ENCODE results near the gene RAD51B.

RAD51B gene

GRCh38 chr14:68576031-68576430 lies 756.5 kb downstream of the RAD51B start:
- TF ChIP-seq, protein P1, sequence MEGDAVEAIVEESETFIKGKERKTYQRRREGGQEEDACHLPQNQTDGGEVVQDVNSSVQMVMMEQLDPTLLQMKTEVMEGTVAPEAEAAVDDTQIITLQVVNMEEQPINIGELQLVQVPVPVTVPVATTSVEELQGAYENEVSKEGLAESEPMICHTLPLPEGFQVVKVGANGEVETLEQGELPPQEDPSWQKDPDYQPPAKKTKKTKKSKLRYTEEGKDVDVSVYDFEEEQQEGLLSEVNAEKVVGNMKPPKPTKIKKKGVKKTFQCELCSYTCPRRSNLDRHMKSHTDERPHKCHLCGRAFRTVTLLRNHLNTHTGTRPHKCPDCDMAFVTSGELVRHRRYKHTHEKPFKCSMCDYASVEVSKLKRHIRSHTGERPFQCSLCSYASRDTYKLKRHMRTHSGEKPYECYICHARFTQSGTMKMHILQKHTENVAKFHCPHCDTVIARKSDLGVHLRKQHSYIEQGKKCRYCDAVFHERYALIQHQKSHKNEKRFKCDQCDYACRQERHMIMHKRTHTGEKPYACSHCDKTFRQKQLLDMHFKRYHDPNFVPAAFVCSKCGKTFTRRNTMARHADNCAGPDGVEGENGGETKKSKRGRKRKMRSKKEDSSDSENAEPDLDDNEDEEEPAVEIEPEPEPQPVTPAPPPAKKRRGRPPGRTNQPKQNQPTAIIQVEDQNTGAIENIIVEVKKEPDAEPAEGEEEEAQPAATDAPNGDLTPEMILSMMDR (IDR thresholded peaks at IDR 0.05; ENCODE audit: borderline replicate concordance, insufficient read depth, low read depth, low read length): no peak
- H3K4me3 ChIP-seq (ENCODE audit: low read depth, low read length): no peak overlapping the region

GRCh38 chr14:68576496-68577244 lies 757.1 kb downstream of the RAD51B start:
- no peak overlapping the region for H3K4me3 ChIP-seq (ENCODE audit: low read depth, low read length)
- TF ChIP-seq, protein P1 (IDR thresholded peaks at IDR 0.05; ENCODE audit: borderline replicate concordance, insufficient read depth, low read depth, low read length): no peak

DNA sequence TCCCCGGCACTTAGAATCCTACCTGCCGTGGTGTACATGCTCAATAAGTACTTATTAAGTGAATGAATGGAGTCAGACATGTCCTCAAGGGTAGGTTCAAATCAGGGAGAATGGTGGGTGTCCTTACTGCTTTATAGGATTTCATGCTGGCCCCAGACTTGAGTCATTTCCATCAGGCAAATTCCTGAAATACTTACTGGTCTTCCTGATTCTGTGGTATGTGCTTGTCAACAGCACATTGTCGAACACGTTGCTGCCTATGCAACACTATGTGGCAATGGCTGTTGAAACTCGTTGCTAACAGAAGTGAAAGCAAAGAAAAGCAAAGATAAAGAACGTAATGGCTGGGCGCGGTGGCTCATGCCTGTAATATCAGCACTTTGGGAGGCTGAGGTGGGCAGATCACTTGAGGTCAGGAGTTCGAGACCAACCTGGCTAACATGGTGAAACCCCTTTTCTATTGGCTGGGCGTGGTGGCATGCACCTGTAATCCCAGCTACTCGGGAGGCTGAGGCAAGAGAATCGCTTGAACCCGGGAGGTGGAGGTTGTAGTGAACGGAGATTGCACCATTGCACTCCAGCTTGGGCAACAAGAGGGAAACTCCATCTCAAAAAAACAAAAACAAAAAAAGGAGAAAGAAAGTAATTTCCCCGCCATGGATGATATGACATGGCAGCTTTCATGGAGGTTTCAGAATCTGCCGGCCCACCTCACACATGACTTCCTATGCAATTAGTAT lies 758.4 kb downstream of the RAD51B start:
- TF ChIP-seq, protein P1 (IDR thresholded peaks at IDR 0.05; ENCODE audit: borderline replicate concordance, insufficient read depth, low read depth, low read length): no peak
- no peak overlapping the region for H3K4me3 ChIP-seq (ENCODE audit: low read depth, low read length)

DNA sequence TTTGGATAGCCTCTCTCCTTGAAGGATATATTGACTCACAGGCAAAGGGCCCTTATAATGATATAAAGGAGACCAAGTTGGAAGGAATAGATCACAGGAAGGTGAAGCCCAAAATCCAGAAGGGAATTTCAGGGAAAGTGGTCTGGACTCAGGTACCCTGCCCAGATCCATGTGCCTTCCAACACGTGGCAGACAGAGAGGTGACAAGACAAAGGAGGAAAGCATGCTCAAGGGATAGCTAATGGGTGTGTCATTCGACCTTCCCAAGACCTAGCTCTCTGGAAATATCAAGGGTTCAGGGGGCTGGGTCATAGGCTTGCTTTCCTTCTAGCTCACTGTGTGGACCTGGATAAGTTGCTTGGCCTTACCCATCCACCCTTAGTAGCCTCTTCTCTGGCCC lies 759.0 kb downstream of the RAD51B start:
- TF ChIP-seq, protein P1 (IDR thresholded peaks at IDR 0.05; ENCODE audit: borderline replicate concordance, insufficient read depth, low read depth, low read length): no peak

GRCh38 chr14:68580096-68580645 lies 760.6 kb downstream of the RAD51B start:
- H3K4me3 ChIP-seq (ENCODE audit: low read depth, low read length): no peak overlapping the region
- TF ChIP-seq, protein P1 (IDR thresholded peaks at IDR 0.05; ENCODE audit: borderline replicate concordance, insufficient read depth, low read depth, low read length): no peak

More for the DNA sequence above, 759.0 kb downstream of the RAD51B start:
- no peak overlapping the region for H3K4me3 ChIP-seq (ENCODE audit: low read depth, low read length)

DNA sequence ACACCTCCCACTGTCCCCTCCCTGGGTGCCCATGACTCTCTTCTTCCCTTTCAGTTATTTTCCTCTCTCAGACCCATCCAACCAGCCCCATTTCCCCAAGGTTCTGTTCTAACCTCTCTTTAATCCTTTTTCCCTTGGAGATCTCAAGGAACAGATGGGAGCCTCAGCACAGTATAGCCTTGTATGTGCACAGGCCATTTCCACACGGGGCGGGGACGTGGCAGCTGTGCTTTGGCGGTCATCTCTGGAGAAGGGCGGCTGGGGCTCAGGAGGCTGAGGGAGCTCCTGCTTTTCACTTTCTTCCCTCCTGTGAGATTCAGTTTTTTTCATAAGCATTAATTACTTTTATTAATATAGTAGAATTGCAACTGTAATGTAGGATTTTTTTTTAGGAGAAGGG lies 761.1 kb downstream of the RAD51B start:
- TF ChIP-seq, protein P1 (IDR thresholded peaks at IDR 0.05; ENCODE audit: borderline replicate concordance, insufficient read depth, low read depth, low read length): no peak

More for the DNA sequence above, 761.1 kb downstream of the RAD51B start:
- H3K4me3 ChIP-seq (ENCODE audit: low read depth, low read length): no peak overlapping the region
